ENCODE data around the gene KRTCAP2.

Gene KRTCAP2

DNA sequence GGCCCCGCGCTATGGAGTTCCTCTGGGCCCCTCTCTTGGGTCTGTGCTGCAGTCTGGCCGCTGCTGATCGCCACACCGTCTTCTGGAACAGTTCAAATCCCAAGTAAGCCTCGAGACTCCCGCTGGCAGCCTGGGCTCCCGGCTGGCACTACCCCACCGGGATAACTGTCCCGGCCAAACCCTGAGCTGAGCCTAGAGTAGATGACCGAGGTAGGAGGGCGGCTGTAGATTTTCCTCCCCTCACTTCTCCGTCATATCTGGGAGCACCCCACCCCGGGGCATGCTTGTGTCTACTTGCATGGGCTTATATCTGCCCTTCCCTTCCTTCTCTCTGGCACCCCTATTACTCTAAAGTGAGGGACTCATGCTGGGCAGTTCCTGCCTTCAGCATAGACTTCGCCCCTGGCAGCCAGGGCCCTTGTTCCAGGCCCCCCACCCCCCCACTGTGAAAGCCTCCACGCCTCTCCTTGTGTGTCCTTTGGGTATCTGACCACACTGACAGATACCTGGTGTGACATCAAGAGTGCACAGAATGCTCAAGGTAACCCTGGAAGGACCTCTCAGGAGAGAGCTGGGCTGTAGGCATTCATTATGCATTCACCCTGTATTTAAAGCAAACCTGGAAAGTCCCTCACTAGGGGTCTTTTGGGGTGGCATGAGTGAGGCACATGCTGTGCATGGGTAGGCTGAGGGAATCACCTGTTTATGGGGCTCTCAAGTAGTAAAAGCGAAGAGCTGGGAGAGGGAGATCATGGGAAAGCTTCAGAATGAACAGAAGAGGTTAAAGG, 44.9 kb downstream of the KRTCAP2 start:
- no peaks in the 10 kb centered on the region for H3K9me3 ChIP-seq (ENCODE audit: control insufficient read depth, low read length)
- H3K4me3 ChIP-seq (ENCODE audit: extremely low read depth, insufficient read depth, low read length, poor library complexity, severe bottlenecking): peak overlapping the region; percentile 58
- no peak overlapping the region for H3K27ac ChIP-seq (ENCODE audit: low read depth, low read length, severe bottlenecking)
- H3K4me1 ChIP-seq (ENCODE audit: control insufficient read depth, insufficient read depth, low read length, poor library complexity, severe bottlenecking): peaks cover 54% of the 10 kb centered on the region
- WGBS, 2 experiments (ENCODE audit: insufficient coverage in 2 of 2): 4 to 17% methylated on average over 7 to 12 of the region's 17 CpGs
- peaks cover 24% of the 10 kb centered on the region for H3K36me3 ChIP-seq (ENCODE audit: control insufficient read depth, insufficient read depth, low read length)

DNA sequence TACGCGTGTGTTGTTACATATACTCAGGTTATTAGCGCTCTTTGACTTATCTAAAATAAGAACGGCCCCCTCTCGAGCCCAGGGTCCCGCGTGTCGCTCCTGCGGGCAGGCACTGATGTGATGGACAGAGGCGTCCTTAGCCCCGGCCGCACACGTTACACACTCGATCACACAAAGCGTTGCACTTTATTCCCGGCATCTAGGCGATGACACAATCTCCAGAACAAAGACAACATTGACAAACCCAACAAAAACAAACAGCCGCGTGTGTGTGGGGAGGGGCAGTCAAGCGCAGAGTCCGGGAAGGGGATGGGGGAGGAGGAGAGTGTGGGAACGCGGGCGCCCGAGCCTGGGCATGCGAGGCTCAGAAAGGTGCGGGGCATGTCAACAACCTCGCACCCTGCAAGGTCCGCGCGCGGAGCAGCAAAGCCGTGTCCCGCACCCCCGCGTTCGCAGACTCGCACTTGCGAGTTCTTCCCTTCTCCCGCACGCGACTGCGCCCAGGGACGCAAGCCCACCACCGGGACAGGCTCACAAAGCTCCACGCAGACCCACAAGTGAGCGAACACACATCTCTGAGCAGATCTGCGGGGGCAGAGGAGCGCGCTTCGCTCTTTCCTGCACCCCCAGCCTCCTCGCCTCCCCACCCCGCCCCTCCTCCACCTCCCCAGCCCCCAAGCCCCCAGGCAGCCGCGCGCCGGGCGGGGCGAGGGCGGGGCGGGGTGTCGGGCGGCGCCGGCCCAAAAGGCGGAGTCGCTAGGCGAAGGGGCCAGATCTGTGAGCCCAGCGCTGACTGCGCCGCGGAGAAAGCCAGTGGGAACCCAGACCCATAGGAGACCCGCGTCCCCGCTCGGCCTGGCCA, 45.8 kb downstream of the KRTCAP2 start, which contains the start of gene EFNA1:
Gene EFNA1, plus strand, starts transcription at position 772 of the 862 bp plus-strand sequence. CDS start 102 bp downstream, outside the sequence.
- Histone ChIP-seq H3K4me1 (ENCODE audit: control insufficient read depth, insufficient read depth, low read length, poor library complexity, severe bottlenecking) (peaks cover 54% of the 10 kb centered on the region), H3K27ac (ENCODE audit: low read depth, low read length, severe bottlenecking) (peak within 1 kb of the TSS; percentile 36), H3K36me3 (ENCODE audit: control insufficient read depth, insufficient read depth, low read length) (peaks cover 18% of the 10 kb centered on the region), H3K9me3 (ENCODE audit: control insufficient read depth, low read length) (no peaks in the 10 kb centered on the region), H3K4me3 (ENCODE audit: extremely low read depth, insufficient read depth, low read length, poor library complexity, severe bottlenecking) (peak within 1 kb of the TSS; percentile 58)
- WGBS, 2 experiments (ENCODE audit: insufficient coverage in 2 of 2): 0 to 1% methylated on average over 40 to 50 of the region's 76 CpGs

DNA sequence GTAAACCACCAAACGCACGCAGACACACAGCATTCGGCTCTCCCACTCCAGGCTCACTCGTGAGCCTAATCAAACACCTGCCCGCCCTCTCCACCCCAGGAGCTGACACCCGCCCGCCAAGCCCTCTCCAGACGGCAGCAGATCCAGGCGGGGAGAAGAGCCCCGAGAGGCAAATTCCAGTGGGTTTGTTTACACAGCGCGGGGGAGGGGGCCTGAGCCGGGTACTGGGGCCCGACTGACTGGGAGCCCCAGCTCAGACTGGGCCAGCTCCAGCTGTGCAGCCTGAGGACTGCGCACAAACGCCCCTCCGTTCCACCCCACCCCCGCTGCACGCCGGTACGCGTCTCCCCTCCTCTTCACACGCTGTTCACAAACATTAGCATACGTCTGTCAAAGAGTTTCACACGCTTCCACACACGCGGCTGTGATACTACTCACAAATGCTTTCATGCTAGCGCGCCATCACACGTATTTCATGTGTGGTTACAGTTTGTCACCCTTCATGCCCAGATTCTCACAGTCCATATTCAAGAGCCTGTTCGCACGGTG, 46.5 kb downstream of the KRTCAP2 start:
- H3K36me3 ChIP-seq (ENCODE audit: control insufficient read depth, insufficient read depth, low read length): peaks cover 12% of the 10 kb centered on the region
- H3K9me3 ChIP-seq (ENCODE audit: control insufficient read depth, low read length): no peaks in the 10 kb centered on the region
- H3K27ac ChIP-seq (ENCODE audit: low read depth, low read length, severe bottlenecking): peak overlapping the region; percentile 36
- H3K4me1 ChIP-seq (ENCODE audit: control insufficient read depth, insufficient read depth, low read length, poor library complexity, severe bottlenecking): peaks cover 54% of the 10 kb centered on the region
- H3K4me3 ChIP-seq (ENCODE audit: extremely low read depth, insufficient read depth, low read length, poor library complexity, severe bottlenecking): peak overlapping the region; percentile 58
- 0% methylated on average over 26 to 28 of the region's 32 CpGs for WGBS, 2 experiments (ENCODE audit: insufficient coverage in 2 of 2)

DNA sequence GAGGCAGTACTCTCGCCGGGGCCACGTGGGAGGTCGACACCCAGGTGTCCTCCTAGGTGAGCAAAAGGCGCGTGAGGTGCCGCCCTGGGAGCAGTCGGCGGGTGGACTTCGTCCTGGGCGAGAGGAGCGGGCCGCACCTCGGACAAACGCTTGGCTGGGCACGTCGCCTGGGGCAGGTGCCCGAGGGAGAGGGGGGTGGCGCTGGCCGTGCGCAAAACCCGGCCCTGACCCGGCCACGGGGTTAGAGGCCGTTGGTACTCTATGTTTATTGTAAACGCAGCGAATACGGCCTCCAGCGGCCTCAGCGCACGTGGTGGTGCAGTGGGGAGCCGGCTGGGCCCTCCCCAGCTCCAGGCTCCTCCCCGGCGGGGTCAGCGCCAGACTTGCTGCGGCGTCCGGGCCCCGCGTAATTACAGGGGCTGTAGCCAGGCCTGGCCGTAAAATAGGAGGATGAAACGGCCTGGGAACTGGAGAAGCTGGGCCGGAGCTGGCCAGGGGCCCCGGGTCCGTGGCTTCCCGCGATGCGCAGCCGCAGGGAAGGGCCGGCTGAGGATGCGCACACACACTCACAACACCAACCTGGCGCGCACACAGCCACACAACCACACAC, 47.1 kb downstream of the KRTCAP2 start:
- H3K36me3 ChIP-seq (ENCODE audit: control insufficient read depth, insufficient read depth, low read length): peaks cover 6% of the 10 kb centered on the region
- WGBS, 2 experiments (ENCODE audit: insufficient coverage in 2 of 2): 4% methylated on average over 36 to 52 of the region's 53 CpGs

DNA sequence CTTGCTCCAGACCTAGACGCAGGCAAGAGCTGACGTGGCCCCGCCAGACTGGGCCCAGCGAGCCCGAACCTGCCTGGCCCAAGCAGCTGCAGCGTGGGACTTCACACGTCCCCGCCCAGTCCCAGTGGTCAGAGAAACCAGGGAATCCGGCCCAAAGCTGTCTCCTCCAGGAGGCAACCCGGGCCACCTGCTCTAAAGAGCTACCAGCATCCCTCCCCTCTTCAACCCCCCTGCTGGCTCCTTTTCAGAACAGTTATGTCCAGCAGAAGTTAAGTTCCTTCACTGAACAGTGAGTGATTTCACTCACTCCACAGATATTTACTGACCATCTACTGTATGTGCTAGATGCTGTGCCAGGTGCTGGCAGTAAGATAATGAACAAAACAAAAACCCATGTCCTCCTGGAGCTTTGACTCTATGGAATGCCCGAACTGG, 47.6 kb downstream of the KRTCAP2 start:
- no peak overlapping the region for H3K4me3 ChIP-seq (ENCODE audit: extremely low read depth, insufficient read depth, low read length, poor library complexity, severe bottlenecking)
- 37 to 38% methylated on average over 10 to 11 of the region's 11 CpGs for WGBS, 2 experiments (ENCODE audit: insufficient coverage in 2 of 2)
- H3K27ac ChIP-seq (ENCODE audit: low read depth, low read length, severe bottlenecking): no peak overlapping the region
- peaks cover 2% of the 10 kb centered on the region for H3K36me3 ChIP-seq (ENCODE audit: control insufficient read depth, insufficient read depth, low read length)
- no peaks in the 10 kb centered on the region for H3K9me3 ChIP-seq (ENCODE audit: control insufficient read depth, low read length)
- H3K4me1 ChIP-seq (ENCODE audit: control insufficient read depth, insufficient read depth, low read length, poor library complexity, severe bottlenecking): peaks cover 51% of the 10 kb centered on the region

More for the DNA sequence above, 47.1 kb downstream of the KRTCAP2 start:
- no peaks in the 10 kb centered on the region for H3K9me3 ChIP-seq (ENCODE audit: control insufficient read depth, low read length)
- H3K4me1 ChIP-seq (ENCODE audit: control insufficient read depth, insufficient read depth, low read length, poor library complexity, severe bottlenecking): peaks cover 54% of the 10 kb centered on the region
- H3K27ac ChIP-seq (ENCODE audit: low read depth, low read length, severe bottlenecking): peak overlapping the region; percentile 36
- H3K4me3 ChIP-seq (ENCODE audit: extremely low read depth, insufficient read depth, low read length, poor library complexity, severe bottlenecking): peak overlapping the region; percentile 58

DNA sequence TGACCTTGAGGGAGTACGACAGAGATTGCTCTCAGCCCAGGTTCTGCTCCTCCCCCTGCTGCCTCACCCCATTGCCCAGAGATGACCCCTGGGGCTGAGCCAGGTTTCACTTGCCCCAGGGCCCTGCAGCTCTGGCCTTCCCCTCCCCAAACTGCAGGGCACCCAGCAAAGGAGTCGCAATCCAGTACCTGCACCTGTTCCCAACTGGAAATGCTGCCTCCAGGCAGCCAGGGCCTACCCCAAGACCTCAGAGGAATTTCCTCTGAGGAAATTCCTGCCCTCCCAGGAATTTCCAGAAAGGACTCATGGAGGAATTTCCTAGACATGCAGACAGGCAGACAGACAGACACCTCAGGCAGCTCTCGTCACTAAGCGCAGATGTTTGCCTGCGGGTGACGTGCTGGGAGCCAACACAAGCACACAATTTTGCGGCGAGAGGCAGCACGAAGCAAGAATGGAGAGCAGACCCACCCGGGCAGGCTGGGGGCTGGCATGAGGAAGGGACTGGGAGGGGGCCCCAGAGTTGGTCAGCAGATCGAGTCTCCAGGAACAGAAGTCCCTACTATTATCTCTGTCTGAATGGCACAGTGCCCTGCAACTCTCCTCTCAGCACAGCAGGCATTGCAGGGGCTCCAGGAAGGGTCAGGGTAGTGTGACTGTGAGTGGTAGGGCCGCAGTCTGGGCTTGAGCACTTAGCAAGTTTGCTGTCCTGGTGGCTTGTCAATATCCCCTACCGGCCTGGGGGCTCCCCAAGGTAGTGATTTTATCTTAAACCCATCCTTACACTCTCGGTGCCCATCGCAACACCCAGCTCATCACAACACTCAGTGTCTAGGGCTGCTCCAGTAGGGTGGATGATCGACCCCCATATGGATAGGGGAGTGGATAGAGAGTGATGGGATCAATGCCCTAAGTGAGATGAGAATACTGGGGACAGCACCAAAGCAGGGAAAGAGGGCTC, 48.3 kb downstream of the KRTCAP2 start:
- H3K27ac ChIP-seq (ENCODE audit: low read depth, low read length, severe bottlenecking): no peak overlapping the region
- WGBS, 2 experiments (ENCODE audit: insufficient coverage in 2 of 2): 48 to 49% methylated on average over 8 to 10 of the region's 16 CpGs

DNA sequence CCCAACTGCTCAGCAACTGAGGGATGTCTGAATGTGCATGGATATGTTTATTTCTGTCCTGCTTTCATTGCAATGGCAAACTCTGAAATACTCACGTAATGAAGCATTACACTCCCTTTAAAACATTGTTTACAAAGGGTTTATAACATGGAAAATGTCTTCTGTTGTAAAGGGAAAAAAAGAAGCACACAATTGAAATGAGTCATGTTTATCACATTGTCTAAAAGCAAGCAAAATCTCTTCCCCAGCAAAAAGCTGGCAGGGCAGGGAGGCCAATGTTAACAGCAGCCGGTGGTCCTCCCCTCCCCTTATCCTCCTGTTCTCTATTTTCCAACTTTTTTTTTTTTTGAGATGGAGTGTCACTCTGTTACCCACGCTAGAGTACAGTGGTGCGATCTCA, 49.3 kb downstream of the KRTCAP2 start:
- WGBS, 2 experiments (ENCODE audit: insufficient coverage in 2 of 2): 67 to 85% methylated on average over 1 to 3 of the region's 4 CpGs
- no peaks in the 10 kb centered on the region for H3K9me3 ChIP-seq (ENCODE audit: control insufficient read depth, low read length)
- H3K4me3 ChIP-seq (ENCODE audit: extremely low read depth, insufficient read depth, low read length, poor library complexity, severe bottlenecking): no peak overlapping the region
- H3K36me3 ChIP-seq (ENCODE audit: control insufficient read depth, insufficient read depth, low read length): no peaks in the 10 kb centered on the region
- H3K4me1 ChIP-seq (ENCODE audit: control insufficient read depth, insufficient read depth, low read length, poor library complexity, severe bottlenecking): peaks cover 34% of the 10 kb centered on the region
- no peak overlapping the region for H3K27ac ChIP-seq (ENCODE audit: low read depth, low read length, severe bottlenecking)

More for the DNA sequence above, 48.3 kb downstream of the KRTCAP2 start:
- H3K4me3 ChIP-seq (ENCODE audit: extremely low read depth, insufficient read depth, low read length, poor library complexity, severe bottlenecking): no peak overlapping the region
- H3K9me3 ChIP-seq (ENCODE audit: control insufficient read depth, low read length): no peaks in the 10 kb centered on the region
- peaks cover 1% of the 10 kb centered on the region for H3K36me3 ChIP-seq (ENCODE audit: control insufficient read depth, insufficient read depth, low read length)
- peaks cover 44% of the 10 kb centered on the region for H3K4me1 ChIP-seq (ENCODE audit: control insufficient read depth, insufficient read depth, low read length, poor library complexity, severe bottlenecking)

DNA sequence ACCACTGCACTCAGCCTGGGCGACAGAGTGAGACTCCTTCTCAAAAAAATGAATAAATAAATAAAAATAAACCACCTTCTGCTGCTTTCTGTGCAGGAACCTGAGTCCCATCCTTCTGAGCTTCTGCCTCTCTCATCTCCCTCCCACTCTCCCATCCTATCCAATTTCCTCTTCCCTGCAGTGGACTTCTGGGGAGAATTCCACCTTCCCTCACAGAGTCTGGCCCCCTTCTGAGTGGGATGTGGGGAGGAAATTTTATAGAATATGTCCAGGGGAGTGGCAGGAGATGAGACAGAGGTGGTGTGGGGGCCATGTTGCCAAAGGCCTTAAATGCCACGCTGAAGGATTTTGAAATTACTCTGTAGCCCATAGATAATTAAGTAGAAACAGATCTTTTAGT, 50.8 kb downstream of the KRTCAP2 start:
- Histone ChIP-seq H3K36me3 (ENCODE audit: control insufficient read depth, insufficient read depth, low read length) (no peaks in the 10 kb centered on the region), H3K9me3 (ENCODE audit: control insufficient read depth, low read length) (no peaks in the 10 kb centered on the region), H3K27ac (ENCODE audit: low read depth, low read length, severe bottlenecking) (no peak overlapping the region), H3K4me3 (ENCODE audit: extremely low read depth, insufficient read depth, low read length, poor library complexity, severe bottlenecking) (no peak overlapping the region), H3K4me1 (ENCODE audit: control insufficient read depth, insufficient read depth, low read length, poor library complexity, severe bottlenecking) (peaks cover 27% of the 10 kb centered on the region)
- WGBS, 2 experiments (ENCODE audit: insufficient coverage in 2 of 2): 100% methylated on average over 1 of the region's 2 CpGs; no CpG with 5 or more reads in 1 of the 2 experiments

DNA sequence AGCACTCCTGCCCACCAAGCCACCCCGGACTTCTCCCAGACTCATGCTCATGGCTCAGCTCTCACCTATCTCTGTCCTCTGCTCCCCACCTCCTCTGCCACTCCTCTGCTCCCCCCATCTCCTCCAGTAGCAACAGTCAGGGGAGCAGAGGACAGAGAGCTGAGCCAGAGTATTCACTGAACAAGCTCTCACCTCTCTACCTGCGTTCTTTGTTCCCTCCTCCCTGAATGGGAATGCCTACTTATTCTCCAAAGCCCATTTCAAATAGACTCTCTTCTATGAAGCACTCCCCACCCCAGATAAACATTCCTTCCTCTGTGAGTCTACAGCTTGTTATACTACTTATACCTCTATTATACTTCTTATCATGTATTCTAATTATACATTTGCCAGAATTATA, 51.9 kb downstream of the KRTCAP2 start:
- Histone ChIP-seq H3K9me3 (ENCODE audit: control insufficient read depth, low read length) (no peaks in the 10 kb centered on the region), H3K27ac (ENCODE audit: low read depth, low read length, severe bottlenecking) (no peak overlapping the region), H3K4me1 (ENCODE audit: control insufficient read depth, insufficient read depth, low read length, poor library complexity, severe bottlenecking) (peaks cover 18% of the 10 kb centered on the region), H3K4me3 (ENCODE audit: extremely low read depth, insufficient read depth, low read length, poor library complexity, severe bottlenecking) (no peak overlapping the region), H3K36me3 (ENCODE audit: control insufficient read depth, insufficient read depth, low read length) (no peaks in the 10 kb centered on the region)
- 79 to 91% methylated on average over 1 to 2 of the region's 2 CpGs for WGBS, 2 experiments (ENCODE audit: insufficient coverage in 2 of 2)
